Loucy (cell line): ENCODE data around the gene IGSF21.

Experiments
- EZH2phosphoT487 ChIP-seq: fragments of 200-600 bp; IDR thresholded peaks from 2 replicates; pipeline ENCODE4 v1.6.1; 2018; ENCODE audit warnings: antibody characterized with exemption, mild to moderate bottlenecking, moderate library complexity, borderline replicate concordance
- TF ChIP-seq, protein P1 (sequence below): fragments of 200-600 bp; sonication (generic); conservative IDR thresholded peaks from 2 replicates; pipeline ENCODE4 v1.5.1; 2014; ENCODE audit warnings: mild to moderate bottlenecking, antibody characterized with exemption, low read length

DNA sequence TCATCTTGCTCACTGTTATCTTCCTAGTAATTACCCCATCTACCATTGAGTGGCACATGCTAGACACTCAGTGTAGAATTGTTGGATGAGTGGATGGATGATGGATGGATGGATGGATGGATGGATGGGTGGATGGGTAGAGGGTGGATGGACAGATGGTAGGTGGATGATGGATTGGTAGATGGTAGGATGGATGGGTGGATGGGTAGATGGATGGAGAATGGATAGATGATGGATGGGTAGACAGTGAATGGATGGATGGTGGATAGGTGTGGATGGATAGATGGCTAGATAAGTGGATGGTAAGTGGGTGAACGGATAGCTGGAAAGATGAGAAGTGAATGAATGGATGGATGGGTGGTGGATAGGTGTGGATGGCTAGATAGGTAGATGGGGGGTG, 207.9 kb downstream of the IGSF21 start:
- TF ChIP-seq, protein P1, sequence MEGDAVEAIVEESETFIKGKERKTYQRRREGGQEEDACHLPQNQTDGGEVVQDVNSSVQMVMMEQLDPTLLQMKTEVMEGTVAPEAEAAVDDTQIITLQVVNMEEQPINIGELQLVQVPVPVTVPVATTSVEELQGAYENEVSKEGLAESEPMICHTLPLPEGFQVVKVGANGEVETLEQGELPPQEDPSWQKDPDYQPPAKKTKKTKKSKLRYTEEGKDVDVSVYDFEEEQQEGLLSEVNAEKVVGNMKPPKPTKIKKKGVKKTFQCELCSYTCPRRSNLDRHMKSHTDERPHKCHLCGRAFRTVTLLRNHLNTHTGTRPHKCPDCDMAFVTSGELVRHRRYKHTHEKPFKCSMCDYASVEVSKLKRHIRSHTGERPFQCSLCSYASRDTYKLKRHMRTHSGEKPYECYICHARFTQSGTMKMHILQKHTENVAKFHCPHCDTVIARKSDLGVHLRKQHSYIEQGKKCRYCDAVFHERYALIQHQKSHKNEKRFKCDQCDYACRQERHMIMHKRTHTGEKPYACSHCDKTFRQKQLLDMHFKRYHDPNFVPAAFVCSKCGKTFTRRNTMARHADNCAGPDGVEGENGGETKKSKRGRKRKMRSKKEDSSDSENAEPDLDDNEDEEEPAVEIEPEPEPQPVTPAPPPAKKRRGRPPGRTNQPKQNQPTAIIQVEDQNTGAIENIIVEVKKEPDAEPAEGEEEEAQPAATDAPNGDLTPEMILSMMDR = no peak
- TF ChIP-seq EZH2phosphoT487 = no peak
